Mesenteric fat pad (tissue), 1 donor: ENCODE data around the gene ADAMTS17. TPM values are rescaled to one million over a fixed set of nuclear protein-coding genes. Genes with fewer than 3 reads are reported as not detected.

Experiments
- DNase-seq: peaks from one replicate; pipeline ENCODE4 v3.0.0-alpha.2; 2020; ENCODE audit warnings: low spot score
- total RNA-seq: library from RNA; stranded (reverse); fragmentation: NEBNext Ultra II Directional; extraction: Animal tissue kit (Norgen Biotek cat#: 25700); gene quantifications from one replicate; pipeline ENCODE4 v1.2.1, GENCODE V29; 2021
- donor health status: DM: yes; HTN: yes; CAD: no.

ADAMTS17 gene
- total RNA-seq, 1 donor from 2014 or later, result 2.3 TPM

DNA sequence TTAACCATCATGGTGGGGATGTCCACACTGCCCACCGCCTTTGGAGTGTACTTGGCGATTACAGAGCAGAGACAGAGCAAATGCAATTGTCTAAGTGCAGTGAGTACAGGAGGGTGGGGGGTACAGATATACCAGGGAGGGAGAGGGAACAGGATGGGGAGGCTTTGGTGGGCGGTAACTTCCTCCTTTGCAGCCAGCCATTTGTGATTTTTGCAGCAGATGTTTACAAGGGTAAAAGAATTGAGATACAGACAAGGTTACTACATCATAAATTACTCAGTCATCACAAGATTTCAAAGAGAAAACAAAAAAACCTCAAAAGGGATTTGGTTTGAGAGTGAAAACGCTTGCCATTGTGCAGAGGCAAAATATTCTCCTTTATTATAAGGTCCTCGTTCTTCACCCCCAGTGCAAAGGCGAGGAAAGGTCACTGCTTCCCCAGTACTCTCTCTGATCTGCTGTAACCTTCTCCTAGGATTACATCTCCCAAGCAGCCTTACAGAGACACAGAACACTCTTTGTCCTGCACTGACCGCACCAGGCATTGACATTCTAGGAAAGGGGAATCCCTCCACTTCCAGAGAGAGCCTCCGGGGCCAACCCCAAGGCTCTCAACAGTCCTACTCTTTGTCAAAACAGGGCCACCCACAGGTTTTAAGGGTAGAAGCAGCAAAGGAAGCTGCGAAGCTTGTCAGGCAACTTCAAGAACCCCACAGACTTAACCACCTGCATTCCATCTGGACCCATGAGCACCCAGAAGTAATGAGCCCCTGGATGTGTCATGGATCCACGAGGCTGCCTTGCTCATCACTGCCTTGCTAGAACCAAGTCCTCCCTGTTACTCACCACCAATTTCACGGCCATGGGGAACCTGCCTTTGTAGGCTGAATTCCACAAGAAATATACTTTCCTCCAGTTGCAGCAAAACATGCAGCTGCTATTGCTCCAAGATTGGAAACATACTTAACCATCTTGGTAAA lies 117.3 kb downstream of the ADAMTS17 start:
- DNase-seq, result no peak

DNA sequence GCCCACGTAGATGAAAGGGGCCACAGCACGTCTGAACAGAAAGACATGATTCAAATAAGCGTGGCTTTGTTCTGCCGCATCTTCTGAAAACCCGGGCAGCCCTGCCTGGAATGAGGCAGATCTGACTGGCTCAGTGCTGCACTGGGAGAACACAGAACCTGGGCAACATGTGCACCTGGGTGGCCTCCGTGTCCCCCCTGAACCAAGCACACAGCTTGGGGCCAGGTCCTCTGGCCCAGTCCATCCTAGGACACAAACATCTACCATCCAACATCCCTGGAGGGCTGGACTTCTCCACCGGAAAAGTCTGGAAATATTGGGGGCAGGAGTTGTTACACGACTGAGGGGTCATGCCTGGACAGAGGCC lies 119.4 kb downstream of the ADAMTS17 start:
- no peak for DNase-seq

DNA sequence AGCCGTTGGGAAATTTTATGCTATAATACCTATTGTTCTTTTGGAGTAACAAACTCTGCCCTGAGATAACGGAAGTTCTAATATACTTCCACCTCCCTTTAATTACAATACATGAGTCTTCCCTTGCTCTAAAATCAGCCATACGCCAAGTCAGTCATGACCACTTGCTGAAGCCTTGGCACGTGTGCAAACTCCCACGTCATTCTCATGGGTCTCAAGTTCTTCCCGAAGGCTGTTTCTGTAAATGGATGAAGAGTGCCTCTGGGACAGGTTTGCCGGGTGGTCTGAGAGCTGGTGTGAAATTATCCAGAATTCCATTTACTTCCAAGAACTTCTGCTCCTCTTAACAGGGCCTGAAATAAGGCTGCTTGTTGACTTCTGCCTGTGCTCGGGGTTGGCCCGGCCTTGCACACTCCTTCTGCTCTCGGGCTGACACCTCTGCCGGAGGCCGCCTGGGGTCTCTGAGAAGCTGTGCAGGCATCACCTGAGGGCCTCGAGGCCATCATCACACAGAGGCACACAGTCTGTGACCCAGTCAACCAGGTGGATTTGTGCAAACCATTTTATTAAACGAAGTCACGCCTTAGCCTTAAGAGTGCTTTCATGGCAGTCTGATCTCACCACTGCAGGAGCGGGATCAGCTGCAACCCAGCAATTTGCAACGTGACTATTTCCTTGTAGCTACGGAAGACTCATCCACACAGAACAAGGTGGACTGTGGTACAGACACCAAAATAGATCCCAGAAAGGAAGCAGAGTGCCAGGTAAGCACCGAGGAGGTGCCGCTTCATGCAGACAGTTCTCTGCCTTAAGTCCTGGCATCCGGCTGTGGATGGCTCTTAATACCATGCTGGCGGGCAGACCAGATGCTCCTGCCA lies 120.1 kb downstream of the ADAMTS17 start:
- no peak for DNase-seq

DNA sequence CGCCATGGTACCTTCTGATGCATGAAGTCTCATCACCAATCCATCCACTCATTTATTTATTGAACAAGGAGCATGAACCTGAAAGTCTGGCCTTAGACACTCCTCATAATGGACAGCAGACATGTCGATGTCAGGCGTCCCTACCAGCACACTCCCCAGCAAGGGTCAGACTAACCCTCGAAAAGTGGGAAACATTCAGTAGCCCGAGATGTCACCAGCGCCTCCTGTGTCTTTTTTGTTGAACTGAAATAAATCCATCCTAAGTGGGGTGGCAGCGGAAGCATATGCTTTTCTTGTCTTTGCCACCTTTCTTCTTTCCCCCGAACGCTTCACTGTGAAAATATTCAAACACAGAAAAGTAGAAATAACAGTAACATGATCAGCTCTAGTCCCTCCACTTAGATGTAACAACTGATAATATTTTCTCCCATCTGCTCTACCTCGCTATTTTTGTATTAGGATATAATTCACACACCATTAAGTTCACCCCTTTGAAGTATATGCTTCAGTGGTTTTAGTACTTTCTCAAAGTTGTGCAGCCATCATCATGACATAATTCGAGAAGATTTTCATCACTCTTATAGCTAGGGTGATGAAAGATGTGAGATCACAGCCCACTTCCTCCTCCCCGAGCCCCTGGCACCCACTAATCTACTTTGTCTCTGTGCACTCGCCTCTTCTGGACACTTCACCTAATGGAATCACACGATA lies 121.6 kb downstream of the ADAMTS17 start:
- peak; percentile 51 for DNase-seq

DNA sequence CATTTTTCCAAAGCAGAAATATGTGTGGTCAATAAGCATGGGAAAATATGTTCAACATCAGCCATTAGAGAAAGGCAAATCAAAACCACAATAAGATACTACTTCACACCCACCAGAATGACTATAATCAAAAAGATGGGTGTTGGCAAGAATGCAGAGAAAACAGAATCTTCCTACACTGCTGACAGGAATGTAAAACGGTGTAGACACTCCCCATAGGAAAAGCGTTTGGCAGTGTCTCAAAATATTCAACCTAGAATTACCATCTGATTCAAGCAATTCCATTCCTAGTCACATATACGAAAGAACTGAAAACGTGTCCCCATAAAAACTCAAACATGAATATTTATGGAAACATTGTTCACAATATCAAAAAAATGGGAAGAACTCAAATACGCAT lies 123.3 kb downstream of the ADAMTS17 start:
- DNase-seq, result no peak

DNA sequence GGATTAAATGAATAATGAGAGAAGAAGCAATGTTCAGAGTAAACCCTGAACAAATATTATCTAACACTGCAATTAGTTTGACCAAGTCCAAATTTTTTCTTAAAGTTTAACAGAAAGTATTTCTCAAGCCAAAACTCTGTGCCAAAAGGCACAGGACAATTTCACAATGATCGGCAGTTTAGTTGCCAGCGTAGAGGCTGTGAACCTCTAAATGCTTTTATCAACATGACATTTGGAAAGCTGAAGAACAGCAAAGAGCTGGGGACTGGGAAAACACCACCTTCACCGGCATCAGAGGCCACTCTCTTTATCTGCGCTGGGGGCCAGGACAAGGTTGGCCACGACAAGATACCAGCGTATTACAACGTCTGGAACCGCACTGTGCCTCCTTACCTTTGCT lies 125.6 kb downstream of the ADAMTS17 start:
- DNase-seq, result no peak

DNA sequence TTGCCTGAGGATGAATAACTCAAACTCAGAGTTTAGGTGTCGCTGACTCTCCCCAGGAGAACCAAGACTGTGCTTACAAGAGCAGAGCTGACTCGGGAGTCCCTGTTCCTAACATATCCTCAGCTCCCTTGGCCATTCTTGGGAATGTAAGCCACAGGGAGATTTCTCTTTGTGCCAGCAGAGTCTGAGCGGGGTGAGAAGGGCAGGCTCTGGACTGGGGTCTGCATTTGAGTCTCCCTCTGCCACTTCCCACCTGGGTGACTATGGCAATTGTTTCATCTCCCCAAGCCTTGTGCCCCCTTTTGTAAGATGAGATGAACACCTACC lies 126.0 kb downstream of the ADAMTS17 start:
- no peak for DNase-seq

DNA sequence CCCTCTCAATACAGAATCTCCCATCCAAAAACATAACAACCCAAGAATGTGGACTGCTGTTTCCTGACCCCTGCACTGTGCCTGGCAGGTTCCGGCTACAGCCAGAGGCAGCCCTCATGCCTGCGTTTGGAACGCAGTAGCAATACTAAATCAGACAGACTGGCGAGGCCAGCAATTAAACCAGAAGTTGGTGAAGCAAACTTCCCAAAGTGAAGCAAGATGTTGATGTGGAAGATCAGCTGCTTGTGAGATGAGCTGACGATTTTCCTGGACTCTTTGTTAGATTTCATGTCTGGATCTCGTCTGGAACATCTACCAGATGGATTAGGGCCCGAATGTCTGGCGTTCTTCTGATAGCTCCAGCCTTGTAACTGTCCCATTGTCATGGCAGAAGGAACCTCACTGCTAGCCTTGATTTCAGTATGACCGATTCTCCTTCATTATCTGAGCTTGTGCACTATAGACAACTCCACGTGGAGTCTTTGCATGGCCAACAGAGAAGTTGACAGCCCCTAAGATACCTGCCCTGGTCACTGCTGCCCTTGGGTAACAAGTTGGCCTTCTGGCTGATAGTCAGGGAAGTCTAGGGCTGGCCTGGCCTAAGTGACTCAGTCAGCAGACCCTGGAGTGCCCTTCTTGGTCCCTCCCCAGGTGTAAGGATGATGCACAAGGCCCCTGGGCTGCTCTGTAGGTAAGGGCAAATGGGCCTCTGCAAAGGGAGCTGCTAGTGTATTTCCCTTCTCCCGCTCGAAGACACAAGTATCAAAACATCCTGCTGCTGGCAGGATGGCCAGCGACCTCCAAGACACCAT lies 126.5 kb downstream of the ADAMTS17 start:
- DNase-seq, result peak; percentile 37

DNA sequence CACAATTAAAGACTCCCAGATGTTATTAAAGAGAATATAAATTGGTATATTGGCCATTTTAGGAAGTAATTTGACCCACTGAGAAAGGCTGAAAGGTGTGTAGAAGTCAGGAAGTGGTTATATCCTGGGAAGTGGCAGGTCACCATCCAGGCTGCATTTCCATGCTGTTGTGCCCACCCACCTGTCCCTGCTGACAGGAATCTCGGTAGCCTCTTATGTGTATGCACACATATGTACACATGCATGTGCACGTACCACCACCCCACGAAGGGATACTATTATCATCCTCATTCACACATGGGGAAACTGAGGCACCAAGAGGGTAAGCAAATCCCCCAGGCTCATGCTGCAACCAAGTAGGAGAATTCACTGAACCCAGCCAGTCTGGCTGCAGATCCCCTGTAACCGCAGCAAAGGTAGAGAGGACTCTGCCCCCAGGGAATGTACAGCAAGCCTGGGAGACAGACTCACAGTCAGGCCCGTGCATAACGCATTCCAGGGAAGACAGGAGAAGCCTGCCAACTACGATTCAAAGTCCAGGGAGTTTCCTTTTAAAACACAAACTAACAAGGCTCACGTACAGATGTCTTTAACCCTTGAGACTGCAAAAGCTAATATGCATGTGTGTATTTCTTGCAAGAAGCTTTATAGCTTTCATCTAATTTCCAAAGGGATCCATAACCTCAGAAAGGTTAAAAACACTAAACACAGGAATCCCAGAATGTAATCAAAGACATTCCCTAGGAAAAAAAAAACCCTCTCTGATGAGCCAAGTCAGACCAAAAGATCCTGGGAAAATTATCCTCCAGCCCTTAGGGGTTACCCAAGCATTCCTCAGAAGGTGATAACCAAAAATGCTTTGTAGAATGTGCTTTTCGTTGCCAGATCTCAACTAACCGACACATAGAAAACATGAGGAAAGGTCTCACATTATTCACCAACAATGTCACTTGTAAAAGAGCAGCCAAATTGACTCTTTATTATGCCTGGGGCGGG lies 129.6 kb downstream of the ADAMTS17 start:
- no peak for DNase-seq

DNA sequence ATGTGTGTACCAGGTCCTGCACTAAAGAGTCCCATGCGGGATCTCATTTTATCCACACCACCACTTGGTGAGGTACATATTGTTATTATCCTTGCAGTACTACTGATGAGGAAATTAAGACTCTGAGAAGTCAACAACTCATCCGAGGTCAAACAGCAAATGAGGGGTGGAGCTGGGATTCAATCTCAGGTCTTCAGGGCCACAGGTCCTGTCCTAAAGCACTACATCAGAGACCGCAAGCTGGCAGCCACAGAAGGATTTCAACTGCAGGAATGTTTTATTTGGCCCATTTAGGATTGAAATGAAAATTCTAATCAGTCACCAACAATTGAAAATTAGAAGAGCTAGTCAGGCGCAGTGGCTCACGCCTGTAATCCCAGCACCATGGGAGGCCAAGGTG lies 131.4 kb downstream of the ADAMTS17 start:
- DNase-seq, result no peak

DNA sequence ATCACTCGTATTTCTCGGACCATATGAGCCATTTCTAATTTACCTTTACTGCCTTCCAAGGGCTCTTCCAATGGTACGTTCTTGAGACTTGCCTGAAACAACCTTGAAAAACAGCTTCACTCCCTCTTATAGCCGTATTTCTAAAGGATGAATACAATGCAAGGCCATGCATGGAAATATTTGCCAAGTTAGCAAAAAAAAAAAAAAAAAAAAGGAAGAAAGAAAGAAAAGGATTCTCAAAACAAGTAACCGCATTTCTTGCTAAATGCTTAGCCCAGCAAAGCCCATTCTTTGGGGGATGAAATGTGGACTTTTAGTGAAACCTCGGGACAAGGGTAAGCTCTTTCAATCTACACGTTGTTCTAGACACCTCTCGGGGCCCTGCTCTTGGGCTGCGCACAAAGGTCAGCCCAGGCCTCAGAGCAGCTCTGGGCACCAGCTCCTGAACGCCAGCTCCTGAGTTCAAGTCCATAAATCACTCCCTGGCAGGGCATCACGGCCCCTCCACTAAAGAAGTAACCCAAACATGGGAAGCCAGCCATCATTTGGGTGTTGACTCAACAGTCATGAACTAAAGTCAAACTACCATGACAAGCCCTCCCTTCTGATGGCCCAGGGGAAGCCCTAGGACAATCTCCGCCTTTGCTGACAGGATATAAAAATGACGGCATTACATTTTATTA lies 132.7 kb downstream of the ADAMTS17 start:
- no peak for DNase-seq

DNA sequence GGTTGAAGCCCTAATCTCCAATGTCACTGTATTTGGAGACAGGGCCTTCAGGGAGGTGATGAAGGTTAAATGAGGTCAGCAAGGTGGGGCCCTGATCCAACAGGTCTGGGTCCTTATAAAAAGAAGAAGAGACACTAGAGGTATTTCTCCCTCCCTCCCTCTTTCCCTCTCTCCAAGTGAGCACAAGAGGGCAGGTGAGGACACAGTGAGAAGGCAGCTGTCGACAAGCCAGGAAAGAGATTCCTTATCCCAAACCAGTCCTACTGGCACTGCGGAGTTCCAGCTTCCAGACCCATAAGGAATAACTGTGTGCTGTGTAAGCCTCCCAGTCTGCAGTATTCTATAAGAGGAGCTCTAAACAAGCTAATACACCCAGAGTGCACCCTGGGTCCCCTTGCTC lies 134.7 kb downstream of the ADAMTS17 start:
- DNase-seq, result no peak

DNA sequence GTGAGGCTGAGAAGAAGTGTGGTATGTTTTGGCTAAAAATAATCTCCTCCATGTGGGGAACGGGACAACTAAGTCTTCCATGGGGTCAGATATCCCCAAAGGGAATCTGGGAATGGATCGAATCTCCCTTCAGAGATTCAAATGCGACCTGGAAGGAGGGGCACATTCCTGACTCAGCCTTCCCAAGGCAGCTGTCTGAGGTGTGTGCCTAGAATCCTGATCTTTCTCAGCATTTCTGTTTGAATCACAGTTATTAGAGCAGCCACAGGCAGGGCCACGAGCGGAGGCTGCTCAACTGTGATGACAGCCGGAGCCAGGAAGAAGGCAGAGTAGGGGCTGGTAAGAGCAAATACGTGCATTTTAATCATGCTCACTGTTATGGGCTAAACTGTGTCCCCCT lies 135.1 kb downstream of the ADAMTS17 start:
- DNase-seq, result no peak

DNA sequence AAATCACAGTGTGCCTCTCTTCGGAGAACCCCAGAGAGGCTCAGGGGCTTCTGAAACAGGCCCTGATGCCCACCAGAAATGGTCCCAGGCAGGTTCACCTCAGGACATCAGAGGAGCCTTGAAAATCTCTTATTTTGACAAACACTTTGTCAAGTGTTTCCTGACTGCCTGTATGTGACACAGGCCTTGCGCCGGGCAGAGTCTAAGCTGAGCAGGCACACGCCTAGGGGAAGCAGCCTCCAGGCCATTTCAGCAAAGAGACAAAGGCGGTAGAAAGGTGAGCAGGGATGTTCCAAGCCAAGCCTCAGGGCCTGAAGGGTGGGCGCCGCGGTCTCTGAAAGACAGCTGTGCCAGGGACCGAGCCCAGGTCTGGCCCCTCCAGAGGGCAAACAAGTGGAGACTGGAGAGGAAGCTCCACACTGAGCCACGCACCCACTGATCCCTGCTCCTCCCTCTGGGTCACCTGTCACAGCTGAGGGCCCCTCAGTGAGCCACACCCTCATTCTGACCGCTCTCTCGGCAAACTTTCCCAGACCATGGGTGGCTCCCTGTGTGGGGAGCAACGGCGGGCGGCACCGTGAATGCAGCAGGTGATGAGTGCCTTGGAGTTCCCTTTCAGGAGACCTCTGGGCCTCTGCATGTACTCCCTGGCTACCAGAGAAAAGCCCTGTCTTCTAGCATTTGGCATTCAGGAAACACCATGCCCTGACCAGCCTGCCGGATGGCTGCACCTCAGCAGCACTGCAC lies 136.1 kb downstream of the ADAMTS17 start:
- no peak for DNase-seq

DNA sequence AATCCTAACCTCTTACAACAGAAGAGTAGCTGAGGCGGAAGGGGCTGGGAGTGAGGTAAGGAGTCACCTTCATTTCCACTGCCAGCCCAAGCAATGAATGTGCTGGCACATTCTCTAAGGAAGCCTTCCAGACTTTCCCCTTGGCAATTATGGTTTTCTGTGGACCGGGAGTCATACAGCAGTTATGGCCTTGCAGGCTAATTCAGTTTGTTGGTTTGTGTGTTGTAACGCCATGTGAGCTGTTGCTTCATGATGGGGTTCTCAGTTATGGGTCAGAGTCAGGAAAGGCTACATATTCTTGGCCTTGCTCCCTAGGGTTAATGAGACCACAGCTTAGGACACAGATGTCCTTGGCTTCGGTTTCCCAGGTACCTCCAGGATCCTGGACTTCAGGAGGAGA lies 137.0 kb downstream of the ADAMTS17 start:
- no peak for DNase-seq

DNA sequence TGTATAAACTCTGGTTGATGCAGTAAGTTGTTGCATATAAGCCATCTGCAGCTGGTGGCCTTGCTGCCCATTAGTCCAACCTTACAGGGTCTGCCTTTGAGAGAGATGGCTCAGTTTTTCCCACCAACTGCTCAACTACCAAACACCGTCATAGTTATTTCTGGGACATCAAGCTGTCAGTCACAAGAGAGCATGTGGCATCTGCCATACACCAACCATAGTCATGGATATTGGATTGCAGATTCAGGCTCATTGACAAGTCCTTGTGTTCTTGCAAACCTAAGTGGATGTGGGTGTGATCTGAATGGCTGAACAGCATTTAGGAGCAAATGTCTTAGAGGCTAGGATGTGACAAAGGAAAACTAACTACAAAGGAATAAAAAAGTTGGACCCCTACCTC lies 137.6 kb downstream of the ADAMTS17 start:
- no peak for DNase-seq

DNA sequence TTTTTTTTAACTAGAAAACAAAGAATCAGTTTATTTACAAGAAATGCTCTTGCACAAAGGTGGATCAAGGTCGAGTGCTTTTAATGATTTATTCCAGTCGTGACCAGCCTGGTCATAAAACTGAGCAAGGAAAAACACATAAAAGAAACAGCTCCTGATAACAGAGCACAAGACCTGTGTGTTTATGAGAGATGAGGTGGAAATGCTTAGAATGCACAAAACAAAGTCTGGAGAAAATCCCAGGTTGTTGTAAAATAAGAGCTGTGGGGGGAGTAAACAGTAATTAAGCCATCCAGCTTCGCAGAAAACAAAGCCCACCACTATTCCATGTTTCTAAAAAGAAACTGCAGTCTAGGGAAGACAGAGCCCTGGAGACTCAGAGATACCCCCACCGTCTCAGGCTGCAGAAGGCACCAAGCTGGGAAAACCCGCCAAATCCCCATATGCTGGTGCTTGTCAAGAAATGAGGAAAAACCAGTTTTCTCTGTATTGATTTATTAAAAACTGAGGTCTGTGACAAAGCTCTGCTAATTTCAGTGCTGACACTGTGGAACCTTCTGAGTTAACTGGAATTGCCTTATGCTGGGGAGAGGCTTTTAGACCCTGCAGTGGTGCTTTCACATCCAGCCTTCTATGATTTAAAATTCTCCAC lies 139.3 kb downstream of the ADAMTS17 start:
- no peak for DNase-seq
